H1 (cell line): ENCODE measurements around the gene DBNDD1. TPM values are rescaled to one million over a fixed set of nuclear protein-coding genes. Genes with fewer than 3 reads are reported as not detected.

Experiments
- CTCF ChIA-PET: fragments of 300-600 bp; sonication (Branson Sonifier 250); formaldehyde crosslinking; loops from one replicate; lab custom pipeline; 2021; ENCODE audit not compliant: partially characterized antibody; lab: Charles Lee
- POLR2A ChIA-PET: fragments of 300-600 bp; sonication (Branson Sonifier 250); formaldehyde crosslinking; loops from one replicate; lab custom pipeline; 2021; ENCODE audit warnings: inconsistent platforms; ENCODE audit not compliant: partially characterized antibody; lab: Charles Lee
- DNase-seq, 2 experiments: peaks; one replicate each; pipeline versions ENCODE4 v3.0.0 to v3.0.0-alpha.2; 2010 to 2022; ENCODE audit warnings: low spot score in 2 of 2, low read depth in 1 of 2, mixed read lengths in 1 of 2
- FAIRE-seq: peaks from 2 replicates; lab custom pipeline; 2011; peaks lifted over from hg19 to GRCh38; lab: Jason Lieb, UNC
- H2AFZ ChIP-seq: 2 replicates; pipeline ENCODE4 v1.8.1; 2012; ENCODE audit warnings: low read length, inconsistent platforms
- H2AK5ac ChIP-seq: 2 replicates; pipeline ENCODE4 v1.6.1; 2013; ENCODE audit warnings: low read depth, low read length
- H2BK120ac ChIP-seq: replicated peaks from 2 replicates; pipeline ENCODE3; 2013; ENCODE audit warnings: low read depth, low read length, inconsistent platforms
- H2BK12ac ChIP-seq: 2 replicates; pipeline ENCODE4 v1.6.1; 2013; ENCODE audit warnings: low read depth, low read length
- H2BK15ac ChIP-seq: 2 replicates; pipeline ENCODE4 v1.6.1; 2013; ENCODE audit warnings: low read length
- H2BK20ac ChIP-seq: 2 replicates; pipeline ENCODE4 v1.6.1; 2013; ENCODE audit warnings: low read length
- H2BK5ac ChIP-seq: 2 replicates; pipeline ENCODE4 v1.6.1; 2013; ENCODE audit warnings: low read depth, low read length
- H3K14ac ChIP-seq: 2 replicates; pipeline ENCODE4 v1.6.1; 2013; ENCODE audit warnings: inconsistent platforms; ENCODE audit not compliant: insufficient read length
- H3K18ac ChIP-seq: 2 replicates; pipeline ENCODE4 v1.6.1; 2013; ENCODE audit warnings: low read length; ENCODE audit errors: extremely low read depth
- H3K23ac ChIP-seq: 2 replicates; pipeline ENCODE4 v1.6.1; 2013; ENCODE audit warnings: inconsistent platforms; ENCODE audit not compliant: insufficient read length
- H3K23me2 ChIP-seq: 2 replicates; pipeline ENCODE4 v1.6.1; 2013; ENCODE audit warnings: low read depth, low read length
- H3K27ac ChIP-seq: 2 replicates; pipeline ENCODE4 v1.6.1; 2011; ENCODE audit warnings: low read depth, low read length, inconsistent platforms
- H3K27me3 ChIP-seq, 4 experiments: replicated peaks in 1 of 4; 1 replicate in 1 of 4; 2 replicates in 3 of 4; pipeline versions ENCODE4 v1.6.1 to v1.8.1; 2011 to 2013; ENCODE audit warnings: low read length in 3 of 4, mild to moderate bottlenecking in 3 of 4, inconsistent platforms in 2 of 4, mixed read lengths in 2 of 4, moderate library complexity in 1 of 4; ENCODE audit not compliant: control insufficient read depth in 3 of 4, insufficient read depth in 3 of 4; ENCODE audit errors: extremely low read depth in 1 of 4
- H3K36me3 ChIP-seq, 4 experiments: 2 replicates each; pipeline versions ENCODE4 v1.6.1 to v1.8.1; 2011 to 2013; ENCODE audit warnings: mild to moderate bottlenecking in 4 of 4, low read length in 3 of 4, moderate library complexity in 2 of 4, control low read depth in 1 of 4, inconsistent platforms in 1 of 4; ENCODE audit not compliant: insufficient read depth in 4 of 4, control insufficient read depth in 2 of 4
- H3K4ac ChIP-seq: replicated peaks from 2 replicates; pipeline ENCODE3; 2013; ENCODE audit warnings: low read length, low read depth, mixed read lengths, inconsistent platforms; ENCODE audit not compliant: insufficient read length
- H3K4me1 ChIP-seq, 4 experiments: replicated peaks in 1 of 4; 1 replicate in 1 of 4; 2 replicates in 3 of 4; pipeline versions ENCODE4 v1.6.1 to v1.8.1; 2011 to 2013; ENCODE audit warnings: low read length in 3 of 4, inconsistent platforms in 2 of 4, mixed read lengths in 1 of 4; ENCODE audit not compliant: insufficient read depth in 4 of 4, control insufficient read depth in 3 of 4
- H3K4me2 ChIP-seq, 2 experiments: 2 replicates each; pipeline versions ENCODE4 v1.6.1 to v1.8.1; 2011 to 2013; ENCODE audit warnings: low read depth in 2 of 2, low read length in 2 of 2, control low read depth in 1 of 2, inconsistent platforms in 1 of 2, mild to moderate bottlenecking in 1 of 2; ENCODE audit not compliant: insufficient read depth in 1 of 2
- H3K4me3 ChIP-seq, 4 experiments: fragments of 200-600, 300-600 bp in 1 of 4; sonication (generic), shearing (Covaris generic), sonication (Bioruptor Twin) in 1 of 4; 2 replicates each; pipeline versions ENCODE4 v1.5.1 to v1.8.1; 2011 to 2016; ENCODE audit warnings: low read length in 4 of 4, low read depth in 3 of 4, control low read depth in 2 of 4, inconsistent platforms in 2 of 4, mild to moderate bottlenecking in 2 of 4, mixed read lengths in 1 of 4, moderate library complexity in 1 of 4; ENCODE audit not compliant: insufficient read depth in 2 of 4; ENCODE audit errors: extremely low read depth in 1 of 4
- H3K56ac ChIP-seq: replicated peaks from 2 replicates; pipeline ENCODE3; 2013; ENCODE audit warnings: low read depth, mild to moderate bottlenecking, mixed read lengths, low read length, inconsistent platforms; ENCODE audit not compliant: insufficient read length
- H3K79me1 ChIP-seq: 2 replicates; pipeline ENCODE4 v1.6.1; 2013; ENCODE audit warnings: low read depth, low read length, control low read depth
- H3K79me2 ChIP-seq, 2 experiments: 2 replicates each; pipeline versions ENCODE4 v1.6.1 to v1.8.1; 2012 to 2013; ENCODE audit warnings: low read length in 2 of 2, mild to moderate bottlenecking in 2 of 2, inconsistent platforms in 1 of 2; ENCODE audit not compliant: insufficient read depth in 2 of 2, control insufficient read depth in 1 of 2
- H3K9ac ChIP-seq, 4 experiments: replicated peaks in 1 of 4; 1 replicate in 1 of 4; 2 replicates in 3 of 4; pipeline versions ENCODE4 v1.6.1 to v1.8.1; 2011 to 2013; ENCODE audit warnings: low read depth in 3 of 4, low read length in 3 of 4, control low read depth in 2 of 4, mild to moderate bottlenecking in 2 of 4, moderate library complexity in 2 of 4, inconsistent platforms in 1 of 4; ENCODE audit errors: extremely low read depth in 1 of 4
- H3K9me3 ChIP-seq, 2 experiments: 2 replicates each; pipeline versions ENCODE4 v1.6.1 to v1.8.1; 2012 to 2013; ENCODE audit warnings: mild to moderate bottlenecking in 2 of 2, moderate library complexity in 2 of 2, control low read depth in 1 of 2, inconsistent platforms in 1 of 2, low read depth in 1 of 2, low read length in 1 of 2, mixed read lengths in 1 of 2; ENCODE audit not compliant: insufficient read depth in 2 of 2
- H4K20me1 ChIP-seq, 2 experiments: replicated peaks in 1 of 2; 2 replicates each; pipeline versions ENCODE3 to v1.8.1; 2011 to 2013; ENCODE audit warnings: inconsistent platforms in 2 of 2, low read length in 2 of 2, mild to moderate bottlenecking in 1 of 2; ENCODE audit not compliant: insufficient read depth in 2 of 2, control insufficient read depth in 1 of 2
- H4K5ac ChIP-seq: 2 replicates; pipeline ENCODE4 v1.6.1; 2013; ENCODE audit warnings: low read length, low read depth, mixed read lengths, inconsistent platforms; ENCODE audit not compliant: insufficient read length
- H4K8ac ChIP-seq: 2 replicates; pipeline ENCODE4 v1.8.0; 2013; ENCODE audit warnings: mild to moderate bottlenecking, moderate library complexity, low read length, inconsistent platforms; ENCODE audit not compliant: insufficient read depth; ENCODE audit errors: extremely low read depth
- H4K91ac ChIP-seq: replicated peaks from 2 replicates; pipeline ENCODE3; 2013; ENCODE audit warnings: low read length, mixed read lengths, inconsistent platforms; ENCODE audit not compliant: insufficient read length
- BCL11A ChIP-seq, 2 experiments: IDR thresholded peaks; one replicate each; pipeline ENCODE4 v1.6.1; 2011; ENCODE audit warnings: low read depth in 2 of 2, low read length in 2 of 2, mild to moderate bottlenecking in 2 of 2
- BRCA1 ChIP-seq: IDR thresholded peaks from 2 replicates; pipeline ENCODE4 v1.6.1; 2012; ENCODE audit warnings: low read depth, low read length, improper control_type of control experiment
- CHD2 ChIP-seq: IDR thresholded peaks from 2 replicates; pipeline ENCODE4 v1.6.1; 2012; ENCODE audit warnings: low read length, improper control_type of control experiment
- FOSL1 ChIP-seq: IDR thresholded peaks from 2 replicates; pipeline ENCODE4 v1.6.1; 2011; ENCODE audit warnings: mild to moderate bottlenecking, low read depth, low read length, moderate library complexity; ENCODE audit not compliant: insufficient read depth
- MAX ChIP-seq: IDR thresholded peaks from 2 replicates; pipeline ENCODE4 v1.6.1; 2012; ENCODE audit warnings: inconsistent platforms
- POLR2AphosphoS5 ChIP-seq: IDR thresholded peaks from 2 replicates; pipeline ENCODE4 v1.6.1; 2011; ENCODE audit warnings: low read depth, low read length
- SIN3A ChIP-seq, 2 experiments: IDR thresholded peaks in 1 of 2; conservative IDR thresholded peaks in 1 of 2; 2 replicates each; pipeline ENCODE4 v1.6.1; 2011 to 2012; ENCODE audit warnings: low read length in 2 of 2, improper control_type of control experiment in 1 of 2, low read depth in 1 of 2, mild to moderate bottlenecking in 1 of 2
- SIX5 ChIP-seq: IDR thresholded peaks from 2 replicates; pipeline ENCODE4 v1.6.1; 2011; ENCODE audit warnings: mild to moderate bottlenecking, low read depth, low read length
- TAF7 ChIP-seq: optimal IDR thresholded peaks from 2 replicates; pipeline ENCODE3; 2011; ENCODE audit warnings: low read depth, mild to moderate bottlenecking, inconsistent platforms, low read length, moderate library complexity, borderline replicate concordance
- TBP ChIP-seq: IDR thresholded peaks from 2 replicates; pipeline ENCODE4 v1.6.1; 2011; ENCODE audit warnings: low read depth, low read length, improper control_type of control experiment
- WGBS, 2 experiments: shearing (Covaris generic) in 1 of 2; methylation state at CpG; one replicate each; pipeline versions ENCODE4 v1.1.6 to v1.1.7; 2013 to 2015; ENCODE audit warnings: low lambda C conversion rate in 2 of 2, mixed read lengths in 2 of 2, inconsistent platforms in 1 of 2, low coverage in 1 of 2, missing lambda C conversion rate in 1 of 2; ENCODE audit not compliant: insufficient replicate concordance in 2 of 2, insufficient coverage in 1 of 2, insufficient read length in 1 of 2; ENCODE audit errors: extremely low coverage in 1 of 2, missing lambda C conversion rate in 1 of 2; 5-methylcytosine and 5-hydroxymethylcytosine counted together
- polyA plus RNA-seq, 7 experiments: library from polyadenylated mRNA; depleted of rRNA in 3 of 7; stranded (reverse) in 5 of 7; unstranded in 2 of 7; fragments of >200 nt in 5 of 7; fragments of 200-250 nt in 2 of 7; gene quantifications; 1 replicate in 5 of 7; 2 replicates in 1 of 7; 4 replicates in 1 of 7; pipeline versions ENCODE4 v1.2.1 to v1.2.3, GENCODE V29; 2011 to 2013; ENCODE audit warnings: missing spikeins in 2 of 7, mixed read lengths in 2 of 7
- total RNA-seq: library from RNA; stranded (reverse); fragmentation: NEBNext Ultra II Directional; extraction: Animal tissue kit (Norgen Biotek cat#: 25700); gene quantifications from 2 replicates; pipeline ENCODE4 v1.2.1, GENCODE V29; 2021

Gene DBNDD1
- total and polyA plus RNA-seq, 2 of the 8 experiments (the other 6 are each of a cell fraction or from before 2014, with no cell fraction given): 69.9 to 92.6 TPM

- Histone ChIP-seq H3K23ac (no peak overlapping the region), H3K36me3 (no peaks in the 10 kb centered on the region), H2BK15ac (0 out of 2 replicates have a peak overlapping the region, but pooled peaks have one; percentile 29), H4K5ac (peak overlapping the region; percentile 19), H3K27me3 (no peaks in the 10 kb centered on the region; a peak in 2 of 7 replicates), H3K4me2 (peak overlapping the region; percentile 56 to 82), H2BK5ac (no peak overlapping the region; the same call in 1 of the 2 replicates), H4K20me1 (peaks cover 4 to 9% of the 10 kb centered on the region in 2 experiments), H3K27ac (peak overlapping the region; percentile 63; the same call in 1 of the 2 replicates), H3K9me3 (no peaks in the 10 kb centered on the region), H3K9ac (peak overlapping the region in 3 of 4 experiments; percentile 0 to 79 (median 41); a peak in 3 of 7 replicates), H2AFZ (no peak overlapping the region), H2AK5ac (no peak overlapping the region), H3K56ac (no peak overlapping the region), H4K91ac (no peak overlapping the region), H3K18ac (no peak overlapping the region; the same call in 1 of the 2 replicates), H2BK12ac (peak overlapping the region; percentile 44; the same call in 1 of the 2 replicates), H2BK120ac (no peak overlapping the region), H4K8ac (peak overlapping the region; percentile 94; the same call in 1 of the 2 replicates), H3K4ac (no peak overlapping the region), H3K4me3 (peak overlapping the region; percentile 23 to 55 (median 32); a peak in 6 of 8 replicates), H2BK20ac (no peak overlapping the region), H3K23me2 (peaks cover 9% of the 10 kb centered on the region; the same call in 1 of the 2 replicates), H3K79me2 (peaks cover 0 to 6% of the 10 kb centered on the region in 2 experiments; a peak in 2 of 4 replicates), H3K4me1 (peaks cover 8 to 12% (median 8%) of the 10 kb centered on the region in 4 experiments; a peak in 6 of 7 replicates), H3K79me1 (peaks cover 2% of the 10 kb centered on the region; the same call in 1 of the 2 replicates), H3K14ac (no peak overlapping the region)
- ChIA-PET POLR2A (interaction anchor here (0.6 to 12.1 kb wide), 9 partner anchors 11 to 99 kb away, joined by 3 to 81 read pairs (median 6); partner anchors contain the start of gene TUBB3), CTCF (interaction anchor here (0.8 to 2.2 kb wide), 4 partner anchors 23 to 112 kb away, joined by 3 to 6 read pairs (median 4); no protein-coding TSS in a partner anchor)
- FAIRE-seq: no peak
- DNase-seq: peak in 1 of 2 experiments; percentile 83
- 34% methylated on average over 29 of the region's 57 CpGs; no CpG with 5 or more reads in 1 of the 2 experiments for WGBS, 2 experiments
- TF ChIP-seq BRCA1 (peak; percentile 94), FOSL1 (no peak), POLR2AphosphoS5 (peak; percentile 54; the same call in 1 of the 2 replicates), TBP (peak; percentile 40; the same call in 1 of the 2 replicates), SIX5 (no peak), CHD2 (peak; percentile 98), TAF7 (peak; percentile 79), SIN3A (conservative IDR thresholded peaks at IDR 0.05 in 1 of 2, IDR thresholded peaks at IDR 0.05 in 1 of 2; ENCODE audit: low read depth in 1 of 2, low read length in 2 of 2) (peak; percentile 49 to 78; a peak in 1 of 4 replicates), BCL11A (IDR thresholded peaks at IDR 0.05; ENCODE audit: low read depth in 2 of 2, low read length in 2 of 2) (no peak), MAX (peak; percentile 73)
Observed at GRCh38 chr16:90022209-90023077, 3.2 kb upstream of the DBNDD1 start.
